BJ (cell line): ENCODE data around the gene HELZ2. TPM values are rescaled to one million over a fixed set of nuclear protein-coding genes. Genes with fewer than 3 reads are reported as not detected.
"Not testable (repeated sequence)": the region's sequence is repeated elsewhere in the genome, so short reads cannot be mapped to it uniquely, and the experiment has no call there.

Experiments
- CTCF ChIA-PET: fragments of 350-600 bp; formaldehyde crosslinking; extraction: SDS; loops from one replicate; lab custom pipeline; 2021; ENCODE audit warnings: antibody characterized with exemption, inconsistent platforms; lab: Yijun Ruan, JAX
- POLR2A ChIA-PET: fragments of 300-600 bp; sonication (Branson Sonifier 250); formaldehyde crosslinking; extraction: SDS; loops from one replicate; lab custom pipeline; 2021; ENCODE audit warnings: antibody characterized with exemption; lab: Charles Lee
- DNase-seq: peaks from one replicate; pipeline ENCODE4 v3.0.0-alpha.2; 2011; ENCODE audit warnings: low read depth
- H3K27me3 ChIP-seq: 2 replicates; pipeline ENCODE4 v1.6.0; 2011; ENCODE audit warnings: low read length; ENCODE audit not compliant: control insufficient read depth, insufficient read depth
- H3K36me3 ChIP-seq: 2 replicates; pipeline ENCODE4 v1.5.1; 2011; ENCODE audit warnings: low read length; ENCODE audit not compliant: control insufficient read depth, insufficient read depth
- H3K4me3 ChIP-seq: 2 replicates; pipeline ENCODE4 v1.5.1; 2011; ENCODE audit warnings: low read depth, mild to moderate bottlenecking, control low read depth, low read length
- CTCF ChIP-seq: IDR thresholded peaks from 2 replicates; pipeline ENCODE4 v1.5.1; 2011; ENCODE audit warnings: low read depth, mild to moderate bottlenecking, control low read depth, inconsistent platforms, low read length, moderate library complexity; ENCODE audit not compliant: insufficient read depth
- polyA plus RNA-seq: library from polyadenylated mRNA; depleted of rRNA; stranded (reverse); fragments of >200 nt; gene quantifications from 2 replicates; pipeline ENCODE4 v1.2.3, GENCODE V29; 2011

The HELZ2 gene
- polyA plus RNA-seq, 1 experiment, result 7.9 TPM

- H3K36me3 ChIP-seq, result peaks cover 14% of the 10 kb centered on the region
- no peak for TF ChIP-seq CTCF
- ChIA-PET CTCF (no interaction called here), POLR2A (no interaction called here)
- no peak for DNase-seq
- H3K4me3 ChIP-seq, result no peak overlapping the region
- H3K27me3 ChIP-seq, result no peaks in the 10 kb centered on the region
Measured at GRCh38 chr20:63619086-63619485, 45.0 kb upstream of the HELZ2 start.

GRCh38 chr20:63618291-63618980 is 44.4 kb upstream of the HELZ2 start:
- peaks cover 16% of the 10 kb centered on the region for H3K36me3 ChIP-seq
- H3K27me3 ChIP-seq, result no peaks in the 10 kb centered on the region
- no peak for DNase-seq
- H3K4me3 ChIP-seq, result no peak overlapping the region
- ChIA-PET CTCF (interaction anchor here (0.9 kb wide), 1 partner anchor 122 kb away, joined by 3 read pairs; no protein-coding TSS in a partner anchor), POLR2A (no interaction called here)
- TF ChIP-seq CTCF, result no peak

- DNase-seq, result no peak
- no peak for TF ChIP-seq CTCF
- no peaks in the 10 kb centered on the region for H3K27me3 ChIP-seq
- POLR2A ChIA-PET, result no interaction called here
- H3K36me3 ChIP-seq, result peaks cover 16% of the 10 kb centered on the region
- H3K4me3 ChIP-seq, result no peak overlapping the region
- CTCF ChIA-PET, result interaction anchor here (0.9 kb wide), 1 partner anchor 122 kb away, joined by 3 read pairs; no protein-coding TSS in a partner anchor
Measured at GRCh38 chr20:63617876-63618265, 43.8 kb upstream of the HELZ2 start.

DNA sequence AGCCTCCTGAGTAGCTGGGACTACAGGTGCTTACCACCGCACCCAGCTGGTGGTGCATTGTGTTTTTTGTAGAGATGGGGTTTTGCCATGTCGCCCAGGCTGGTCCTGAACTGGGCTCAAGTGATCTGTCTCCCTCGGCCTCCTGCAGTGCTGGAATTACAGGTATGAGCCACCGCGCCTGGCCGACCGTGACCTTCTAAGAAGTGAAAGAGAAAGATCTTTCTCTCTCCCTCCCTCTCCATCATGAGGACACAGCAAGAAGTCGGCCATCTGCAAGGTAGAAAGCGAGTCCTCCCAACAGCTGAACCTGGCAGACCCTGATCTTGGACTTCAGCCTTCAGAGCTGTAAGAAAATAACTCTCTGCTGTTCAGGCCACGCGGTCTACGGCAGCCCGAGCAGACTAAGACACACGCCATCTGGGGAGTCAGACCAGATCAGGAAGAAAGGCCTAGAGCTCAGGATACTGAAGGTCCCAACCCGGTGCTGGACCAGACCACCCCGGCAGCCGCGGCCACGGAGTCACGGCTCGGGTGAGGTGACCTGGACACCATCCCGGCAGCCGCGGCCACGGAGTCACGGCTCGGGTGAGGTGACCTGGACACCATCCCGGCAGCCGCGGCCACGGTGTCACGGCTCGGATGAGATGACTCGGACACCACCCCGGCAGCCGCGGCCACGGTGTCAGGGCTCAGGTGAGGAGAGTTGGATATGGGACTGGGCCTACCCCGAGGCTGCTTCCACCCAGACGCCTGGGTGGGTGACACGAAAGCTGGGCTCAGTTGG is 43.2 kb upstream of the HELZ2 start:
- DNase-seq, result no peak
- Histone ChIP-seq H3K27me3 (no peaks in the 10 kb centered on the region), H3K4me3 (no peak overlapping the region), H3K36me3 (peaks cover 16% of the 10 kb centered on the region)
- ChIA-PET POLR2A (no interaction called here), CTCF (interaction anchor here (0.8 to 0.9 kb wide), 2 partner anchors 23 to 121 kb away, joined by 3 to 5 read pairs; no protein-coding TSS in a partner anchor)
- no peak for TF ChIP-seq CTCF

- CTCF ChIA-PET, POLR2A ChIA-PET, H3K4me3 ChIP-seq, DNase-seq, H3K27me3 ChIP-seq: not testable (repeated sequence)
- peaks cover 14% of the 10 kb centered on the region for H3K36me3 ChIP-seq
- TF ChIP-seq CTCF, result peak; percentile 18; the same call in 1 of the 2 replicates
Measured at GRCh38 chr20:63613863-63614594, 40.0 kb upstream of the HELZ2 start.
